Natural killer cell treated with Interleukin-12 subunit alpha and Interleukin-12 subunit beta and Interleukin-15 and Interleukin-18, amount 100 ng/mL, for 72 hours (primary cell): Measurements from ENCODE around the gene PAX2. TPM values are rescaled to one million over a fixed set of nuclear protein-coding genes. Genes with fewer than 3 reads are reported as not detected.

ENCODE experiments used
- ATAC-seq, 2 donors: fragments of 150-1000 bp; cut with Tn5 transposase in 1 of 2; sonication (Bioruptor Pico), chemical (Tn5 transposase) in 1 of 2; 2 replicates each; pipeline ENCODE4 v1.10.0; 2021
- DNase-seq: peaks from one replicate; pipeline ENCODE4 v3.0.0; 2022; ENCODE audit warnings: low spot score
- H3K27ac Mint-ChIP-seq, 2 donors: 1 replicate in 1 of 2; 2 replicates in 1 of 2; pipeline ENCODE4 v1.8.0; 2022; ENCODE audit warnings: mixed read lengths in 2 of 2, mild to moderate bottlenecking in 1 of 2, moderate library complexity in 1 of 2
- H3K27me3 Mint-ChIP-seq, 2 donors: 1 replicate in 1 of 2; 2 replicates in 1 of 2; pipeline ENCODE4 v1.8.0; 2022; ENCODE audit warnings: mixed read lengths in 2 of 2
- H3K36me3 Mint-ChIP-seq: one replicate; pipeline ENCODE4 v1.8.0; 2022; ENCODE audit warnings: mixed read lengths
- H3K4me1 Mint-ChIP-seq, 2 donors: 1 replicate in 1 of 2; 2 replicates in 1 of 2; pipeline ENCODE4 v1.8.0; 2022; ENCODE audit warnings: low read depth in 2 of 2, mixed read lengths in 2 of 2, mild to moderate bottlenecking in 1 of 2
- H3K4me3 Mint-ChIP-seq: one replicate; pipeline ENCODE4 v1.8.0; 2022; ENCODE audit warnings: mixed read lengths
- H3K9me3 Mint-ChIP-seq: 2 replicates; pipeline ENCODE4 v1.8.0; 2022; ENCODE audit warnings: mixed read lengths
- total RNA-seq, 2 donors: library from RNA; stranded (reverse); gene quantifications; one replicate each; pipeline ENCODE4 v1.2.3, GENCODE V29; 2022

PAX2 gene
- total RNA-seq, 2 donors from 2014 or later = not detected

DNA sequence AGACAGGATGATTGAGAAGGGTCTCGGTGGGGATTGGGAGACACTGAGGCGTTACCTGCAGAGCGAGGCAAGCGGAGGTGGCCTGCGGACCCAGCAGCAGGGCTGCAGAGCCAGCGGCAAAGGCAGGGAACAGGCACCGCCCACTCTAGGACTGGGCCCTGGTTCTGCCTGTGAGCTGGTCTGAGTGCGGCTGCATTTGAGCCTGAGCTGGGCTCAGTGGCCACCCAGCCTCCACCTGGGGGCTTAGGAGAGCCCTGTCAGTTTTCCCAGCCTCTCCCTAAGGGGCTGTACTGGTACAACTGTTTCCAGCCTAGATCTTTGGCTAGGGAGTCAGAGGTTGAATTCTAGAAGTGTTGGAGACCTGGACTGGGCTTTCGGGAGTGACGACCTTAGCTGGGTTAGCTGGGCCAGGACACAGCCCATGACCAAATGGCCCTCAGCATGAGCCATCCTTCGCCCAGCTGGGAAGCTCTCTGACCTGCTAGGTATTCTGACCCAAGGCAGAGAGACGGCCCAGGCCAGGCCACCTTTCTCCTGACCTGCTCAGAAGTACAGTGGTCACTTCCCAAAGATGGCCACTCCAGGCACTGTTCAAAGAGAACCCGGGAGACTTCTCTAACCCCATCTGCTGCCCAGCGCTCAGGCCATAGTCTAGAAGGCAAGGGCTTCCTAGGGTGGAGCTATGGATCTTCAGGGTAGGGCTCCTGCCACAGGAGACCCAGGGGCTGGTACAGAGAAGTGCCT is 64.9 kb downstream of the PAX2 start:
- H3K27me3 Mint-ChIP-seq = peaks cover 35 to 43% of the 10 kb centered on the region in 2 donors
- H3K9me3 Mint-ChIP-seq = no peaks in the 10 kb centered on the region
- ATAC-seq = no peak
- H3K4me1 Mint-ChIP-seq = peaks cover 0 to 3% of the 10 kb centered on the region in 2 donors
- H3K36me3 Mint-ChIP-seq = no peaks in the 10 kb centered on the region
- no peak overlapping the region for H3K4me3 Mint-ChIP-seq
- DNase-seq = no peak
- no peak overlapping the region for H3K27ac Mint-ChIP-seq

DNA sequence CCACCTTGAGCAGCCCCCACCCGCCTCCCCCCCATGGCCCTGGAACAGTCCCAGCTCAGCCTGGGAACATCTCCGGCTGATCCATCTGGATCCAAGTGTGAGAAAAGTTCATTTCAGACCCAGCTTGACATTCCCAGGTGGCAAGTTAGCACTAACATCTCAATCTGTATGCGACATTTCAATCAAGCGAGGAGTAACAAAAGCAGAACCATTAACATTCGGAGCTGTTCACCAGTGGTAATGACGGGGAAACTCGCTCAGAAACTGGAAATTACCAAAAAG is 65.4 kb downstream of the PAX2 start:
- Mint-ChIP-seq H3K27ac (no peak overlapping the region), H3K27me3 (peaks cover 35 to 40% of the 10 kb centered on the region in 2 donors), H3K9me3 (no peaks in the 10 kb centered on the region), H3K4me1 (peaks cover 0 to 3% of the 10 kb centered on the region in 2 donors), H3K36me3 (no peaks in the 10 kb centered on the region), H3K4me3 (no peak overlapping the region)
- DNase-seq (no peak), ATAC-seq (no peak)

DNA sequence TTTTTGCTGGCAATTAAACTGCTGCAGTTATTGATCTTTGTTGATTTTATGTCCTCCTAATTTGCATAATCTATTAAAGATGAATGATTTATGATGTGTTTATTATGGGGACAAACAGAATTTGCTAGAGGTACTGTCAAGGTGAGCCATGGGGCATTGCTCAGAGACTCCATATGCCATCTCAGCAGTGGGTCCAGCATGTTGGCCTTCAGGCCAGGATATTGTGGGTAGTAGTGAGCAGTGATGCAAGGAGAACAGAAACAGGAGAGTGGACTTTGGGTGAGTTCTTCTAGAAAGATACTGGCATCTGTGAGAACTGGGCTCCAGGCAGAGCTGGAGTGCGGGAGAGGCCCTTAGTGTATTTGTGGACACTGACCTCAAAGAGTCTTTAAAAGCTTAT is 65.9 kb downstream of the PAX2 start:
- ATAC-seq = no peak
- Mint-ChIP-seq H3K4me3 (no peak overlapping the region), H3K9me3 (no peaks in the 10 kb centered on the region), H3K36me3 (no peaks in the 10 kb centered on the region), H3K27me3 (peaks cover 35 to 37% of the 10 kb centered on the region in 2 donors), H3K27ac (no peak overlapping the region), H3K4me1 (peaks cover 0 to 3% of the 10 kb centered on the region in 2 donors)
- no peak for DNase-seq

DNA sequence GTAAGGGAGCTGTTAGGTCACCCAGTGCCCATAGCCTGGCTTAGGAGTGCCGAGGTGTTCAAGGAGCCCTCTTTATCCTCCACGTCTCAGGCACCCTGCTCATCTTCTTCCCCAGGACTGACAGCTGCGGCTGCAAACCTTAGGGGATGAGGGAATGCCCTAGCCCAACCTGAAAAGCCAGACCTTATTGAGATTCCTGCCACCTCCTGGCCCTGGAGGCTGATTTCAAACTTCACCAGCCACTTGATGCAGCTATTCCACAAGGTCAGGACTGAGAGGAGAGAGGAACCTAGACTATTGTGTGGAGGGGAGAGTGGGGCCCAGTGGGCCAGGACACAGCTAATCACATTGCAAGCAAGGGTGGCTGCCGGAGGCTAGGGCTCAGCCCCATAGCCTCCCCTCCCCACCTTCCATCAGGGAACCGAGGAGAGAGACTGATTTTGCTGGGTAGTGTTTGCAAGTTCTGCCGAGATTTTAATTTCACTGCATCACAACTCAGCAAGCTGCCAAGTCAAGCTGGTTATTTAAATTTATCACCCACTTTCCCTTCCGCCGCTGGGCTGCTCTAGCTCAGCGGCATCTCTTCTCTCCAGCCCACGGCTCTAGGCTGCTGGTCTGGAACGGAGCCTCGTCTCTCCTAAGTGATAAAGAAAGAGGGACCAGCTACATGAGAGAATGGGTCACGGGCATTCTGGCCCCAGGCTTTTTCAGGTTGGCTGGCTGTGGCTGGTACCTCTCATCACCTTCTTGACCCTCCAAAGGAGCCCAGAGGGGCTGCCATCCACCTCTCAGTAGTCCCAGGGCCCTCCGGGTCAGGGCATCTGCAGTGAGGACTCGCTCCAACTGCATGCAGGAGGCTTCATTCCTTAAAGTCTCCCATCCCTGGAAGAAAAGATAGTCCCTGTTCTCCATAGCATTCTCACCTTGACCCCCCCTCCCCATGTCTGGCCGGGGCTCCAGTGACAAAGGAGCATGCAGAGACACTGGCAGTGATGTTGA is 66.7 kb downstream of the PAX2 start:
- DNase-seq = no peak
- H3K36me3 Mint-ChIP-seq = no peaks in the 10 kb centered on the region

DNA sequence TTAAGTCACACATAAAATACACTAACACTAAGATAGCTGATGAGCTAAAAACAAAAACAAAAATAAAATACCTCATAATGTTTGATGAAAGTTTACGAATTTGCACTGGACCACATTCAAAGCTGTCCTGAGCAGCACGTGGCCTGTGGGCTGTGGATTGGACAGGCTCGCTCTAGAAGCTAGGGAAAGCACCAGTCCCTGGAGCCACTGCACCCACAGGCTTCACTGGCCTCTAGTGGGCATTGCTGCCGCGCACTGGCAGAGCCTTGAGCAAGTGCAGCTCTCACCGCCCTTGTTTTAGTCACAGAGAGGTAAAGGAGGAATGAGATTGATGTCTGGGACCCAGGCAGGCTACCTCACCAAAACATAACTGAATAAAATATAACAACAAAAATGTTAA is 67.6 kb downstream of the PAX2 start:
- Mint-ChIP-seq H3K27me3 (peaks cover 27 to 28% of the 10 kb centered on the region in 2 donors), H3K9me3 (no peaks in the 10 kb centered on the region), H3K36me3 (no peaks in the 10 kb centered on the region), H3K4me3 (no peak overlapping the region), H3K4me1 (no peaks in the 10 kb centered on the region), H3K27ac (no peak overlapping the region)
- DNase-seq = no peak
- ATAC-seq = no peak

More for the DNA sequence above, 66.7 kb downstream of the PAX2 start:
- Mint-ChIP-seq H3K4me1 (peaks cover 0 to 3% of the 10 kb centered on the region in 2 donors), H3K27ac (no peak overlapping the region), H3K27me3 (peaks cover 34 to 35% of the 10 kb centered on the region in 2 donors), H3K4me3 (no peak overlapping the region), H3K9me3 (no peaks in the 10 kb centered on the region)
- no peak for ATAC-seq

DNA sequence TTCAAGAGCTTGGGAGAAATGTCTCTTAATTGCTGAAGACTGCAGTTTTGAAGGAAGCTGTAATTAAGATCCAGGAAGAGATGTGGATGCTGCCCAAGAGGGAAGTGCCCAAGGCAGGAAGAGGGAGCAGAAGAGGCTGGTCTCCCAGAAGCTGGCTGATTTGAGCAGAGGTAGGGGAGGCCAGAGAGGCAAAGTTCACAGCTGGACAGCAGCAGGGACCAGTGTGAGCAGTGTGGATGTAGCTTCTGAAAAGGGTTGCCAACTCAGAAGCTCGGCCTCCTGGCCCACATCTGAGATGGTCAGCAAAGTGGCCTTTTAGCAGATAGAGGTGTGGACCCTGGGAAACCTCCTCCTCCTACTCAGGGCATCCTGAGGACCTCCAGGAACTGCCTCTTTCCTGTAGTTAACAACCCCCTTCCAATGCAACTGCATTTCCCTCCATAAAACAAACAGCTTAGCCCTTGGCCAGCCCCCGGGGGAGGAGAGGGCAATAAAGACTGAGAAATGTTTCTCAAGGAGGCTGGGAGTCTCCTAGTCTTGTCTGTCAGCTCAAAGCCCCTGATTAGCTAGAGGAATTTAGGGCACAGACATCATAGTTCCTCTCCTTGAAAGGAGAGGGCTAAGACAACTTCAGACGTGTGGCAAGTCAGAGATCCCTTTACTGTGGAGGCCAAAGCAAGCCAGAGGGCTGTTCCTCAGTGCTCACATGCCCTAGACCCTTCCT is 69.5 kb downstream of the PAX2 start:
- Mint-ChIP-seq H3K36me3 (no peaks in the 10 kb centered on the region), H3K27me3 (peaks cover 22 to 29% of the 10 kb centered on the region in 2 donors), H3K9me3 (no peaks in the 10 kb centered on the region), H3K4me3 (no peak overlapping the region), H3K4me1 (no peaks in the 10 kb centered on the region), H3K27ac (no peak overlapping the region)
- ATAC-seq = no peak
- no peak for DNase-seq

DNA sequence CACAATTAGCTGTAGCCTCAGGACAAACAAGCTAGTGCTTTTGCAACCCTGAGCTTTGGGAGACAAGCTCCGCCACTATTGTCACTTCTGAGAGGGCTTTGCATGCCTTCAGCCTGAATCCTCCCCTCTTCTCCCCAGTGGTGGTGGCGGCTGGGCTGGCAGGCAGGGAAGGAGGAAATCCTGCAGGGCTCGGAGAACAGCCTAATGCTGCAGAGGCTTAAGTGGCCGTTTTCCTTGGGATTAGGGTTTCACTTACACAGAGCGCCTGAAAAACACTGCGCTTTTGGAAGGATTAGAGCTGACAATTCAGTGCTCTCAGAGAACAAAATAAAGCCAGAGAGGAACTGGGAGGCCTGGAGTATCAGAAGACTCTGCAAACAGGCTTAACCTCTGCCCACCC is 71.3 kb downstream of the PAX2 start:
- DNase-seq = no peak
- Mint-ChIP-seq H3K27ac (no peak overlapping the region), H3K4me1 (no peaks in the 10 kb centered on the region), H3K4me3 (no peak overlapping the region), H3K36me3 (no peaks in the 10 kb centered on the region), H3K27me3 (peaks cover 25 to 37% of the 10 kb centered on the region in 2 donors), H3K9me3 (no peaks in the 10 kb centered on the region)
- no peak for ATAC-seq

DNA sequence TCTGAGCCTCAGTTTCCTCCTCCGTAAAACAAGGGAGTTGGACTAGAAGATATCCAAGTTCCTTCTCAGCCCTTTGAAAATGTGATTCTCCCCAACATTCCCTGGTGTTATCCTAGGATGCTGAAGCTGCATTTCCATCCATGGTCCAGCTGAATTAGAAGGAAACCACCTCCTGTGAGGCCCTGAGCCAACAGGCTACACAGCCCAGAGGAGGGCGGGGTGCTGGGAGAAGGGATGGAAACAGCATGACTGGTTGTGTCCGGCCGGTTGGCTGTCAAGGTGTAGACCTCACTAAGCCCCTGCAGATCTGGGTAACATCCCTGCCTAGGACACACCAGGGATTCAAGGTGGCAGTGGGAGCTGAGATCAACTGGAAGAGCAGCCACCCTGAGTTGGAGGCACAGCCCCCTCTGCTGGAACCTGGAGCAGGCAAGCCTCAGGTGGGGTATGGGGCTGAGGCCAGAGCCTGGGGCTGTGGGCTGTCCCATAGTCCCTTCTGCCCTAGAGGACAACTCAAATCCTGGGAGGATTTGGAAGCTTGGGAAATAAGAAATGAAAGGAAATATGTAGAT is 72.0 kb downstream of the PAX2 start:
- H3K27me3 Mint-ChIP-seq = peaks cover 26 to 41% of the 10 kb centered on the region in 2 donors
- H3K27ac Mint-ChIP-seq = no peak overlapping the region
- ATAC-seq (peak in 1 of 2 donors; percentile 18), DNase-seq (no peak)
- no peaks in the 10 kb centered on the region for H3K9me3 Mint-ChIP-seq
- H3K4me3 Mint-ChIP-seq = no peak overlapping the region
- no peaks in the 10 kb centered on the region for H3K4me1 Mint-ChIP-seq
- H3K36me3 Mint-ChIP-seq = no peaks in the 10 kb centered on the region

DNA sequence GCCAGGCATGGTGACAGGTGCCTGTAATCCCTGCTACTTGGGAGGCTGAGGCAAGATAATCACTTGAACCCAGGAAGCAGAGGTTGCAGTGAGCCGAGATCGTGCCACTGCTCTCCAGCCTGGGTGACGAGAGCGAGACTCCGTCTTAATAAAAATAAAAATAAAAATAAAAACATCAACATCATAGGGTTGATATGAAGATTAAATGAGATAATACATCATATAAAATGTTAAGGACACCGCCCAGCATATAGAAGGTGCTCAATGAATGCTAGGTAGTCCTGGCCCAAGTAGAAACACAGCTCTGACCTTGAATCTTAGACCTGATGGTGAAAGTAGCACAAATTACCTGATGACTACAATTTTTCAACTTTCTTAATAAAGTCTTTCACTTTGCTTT is 74.0 kb downstream of the PAX2 start:
- no peak overlapping the region for H3K4me3 Mint-ChIP-seq
- peaks cover 34 to 48% of the 10 kb centered on the region in 2 donors for H3K27me3 Mint-ChIP-seq

DNA sequence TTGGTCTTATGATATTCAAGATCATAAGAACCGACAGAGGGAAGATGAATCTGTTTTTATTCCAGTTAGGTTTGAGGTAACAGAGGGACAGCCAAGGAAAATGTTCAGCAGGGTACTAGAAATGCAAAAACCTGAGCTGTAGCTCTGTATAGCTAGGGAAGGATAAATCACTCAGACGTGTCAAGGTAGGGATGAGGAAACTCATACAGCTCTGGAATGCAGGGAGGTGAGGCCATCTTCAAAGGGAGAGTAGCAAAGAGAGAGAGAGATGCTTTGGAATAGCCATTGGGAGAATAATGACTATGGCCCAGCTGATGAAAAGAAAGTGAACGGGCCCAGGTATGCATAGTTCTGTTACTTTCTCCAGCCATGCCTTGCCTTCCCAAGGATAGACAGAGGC is 77.8 kb downstream of the PAX2 start:
- DNase-seq = no peak
- Mint-ChIP-seq H3K36me3 (no peaks in the 10 kb centered on the region), H3K27me3 (peaks cover 45 to 68% of the 10 kb centered on the region in 2 donors), H3K4me1 (peaks cover 4 to 7% of the 10 kb centered on the region in 2 donors), H3K27ac (no peak overlapping the region), H3K4me3 (no peak overlapping the region), H3K9me3 (no peaks in the 10 kb centered on the region)
- no peak for ATAC-seq

More for the DNA sequence above, 74.0 kb downstream of the PAX2 start:
- no peak for DNase-seq
- no peak for ATAC-seq
- no peaks in the 10 kb centered on the region for H3K4me1 Mint-ChIP-seq
- no peak overlapping the region for H3K27ac Mint-ChIP-seq
- H3K9me3 Mint-ChIP-seq = no peaks in the 10 kb centered on the region
- H3K36me3 Mint-ChIP-seq = no peaks in the 10 kb centered on the region

DNA sequence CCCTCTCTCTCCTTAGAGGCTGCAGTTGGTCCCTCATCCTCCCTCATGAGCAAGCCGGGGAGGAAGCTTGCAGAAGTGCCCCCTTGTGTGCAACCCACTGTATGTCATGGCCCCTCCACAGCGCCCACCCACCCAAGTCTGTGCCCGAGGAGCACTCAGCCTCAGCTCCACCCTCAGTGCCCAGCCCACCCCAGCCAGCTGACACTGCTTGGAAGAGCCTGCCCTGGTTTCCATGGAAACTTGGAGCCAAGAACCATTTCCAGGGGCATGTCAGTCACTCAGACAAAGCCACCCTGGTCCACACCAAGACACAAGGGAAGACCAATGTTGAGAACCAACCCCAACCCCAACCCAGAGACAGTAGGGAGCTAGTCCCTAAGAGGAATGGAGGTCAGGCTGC is 79.5 kb downstream of the PAX2 start:
- DNase-seq (no peak), ATAC-seq (no peak)
- Mint-ChIP-seq H3K36me3 (no peaks in the 10 kb centered on the region), H3K4me1 (peaks cover 14 to 17% of the 10 kb centered on the region in 2 donors), H3K27me3 (peaks cover 53 to 63% of the 10 kb centered on the region in 2 donors), H3K4me3 (peak overlapping the region; percentile 32), H3K9me3 (no peaks in the 10 kb centered on the region), H3K27ac (no peak overlapping the region)

DNA sequence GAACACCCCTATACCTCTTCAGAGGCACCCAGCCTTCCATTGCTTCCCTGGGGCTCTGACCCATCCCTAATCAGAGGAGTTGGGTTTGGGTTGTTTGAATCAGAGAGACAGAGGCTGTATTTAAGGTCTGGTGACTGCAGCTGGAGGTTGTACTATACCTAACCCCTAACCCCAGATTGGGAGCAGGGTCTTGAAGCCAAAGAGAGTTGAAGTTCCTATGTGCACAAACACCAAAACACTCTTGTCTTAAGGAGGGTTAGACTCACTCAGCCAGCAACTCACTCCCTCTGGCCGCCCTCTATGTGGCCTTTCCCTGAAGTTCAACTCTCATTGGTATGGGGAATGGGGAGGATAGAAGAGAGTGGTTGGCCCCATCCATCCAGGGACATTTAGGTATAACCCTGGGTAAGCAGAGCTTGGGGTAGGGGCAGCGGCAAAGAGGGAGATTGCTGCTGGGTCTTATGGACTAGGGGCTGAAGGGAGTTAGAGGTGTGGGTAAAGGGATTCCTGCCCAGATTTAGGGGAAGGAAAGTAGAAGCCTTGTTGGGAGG is 80.0 kb downstream of the PAX2 start:
- DNase-seq = no peak
- H3K27ac Mint-ChIP-seq = no peak overlapping the region
- H3K4me3 Mint-ChIP-seq = peak overlapping the region; percentile 32
- peaks cover 17 to 21% of the 10 kb centered on the region in 2 donors for H3K4me1 Mint-ChIP-seq
- no peaks in the 10 kb centered on the region for H3K9me3 Mint-ChIP-seq
- ATAC-seq = no peak
- peaks cover 54 to 58% of the 10 kb centered on the region in 2 donors for H3K27me3 Mint-ChIP-seq
- no peaks in the 10 kb centered on the region for H3K36me3 Mint-ChIP-seq

DNA sequence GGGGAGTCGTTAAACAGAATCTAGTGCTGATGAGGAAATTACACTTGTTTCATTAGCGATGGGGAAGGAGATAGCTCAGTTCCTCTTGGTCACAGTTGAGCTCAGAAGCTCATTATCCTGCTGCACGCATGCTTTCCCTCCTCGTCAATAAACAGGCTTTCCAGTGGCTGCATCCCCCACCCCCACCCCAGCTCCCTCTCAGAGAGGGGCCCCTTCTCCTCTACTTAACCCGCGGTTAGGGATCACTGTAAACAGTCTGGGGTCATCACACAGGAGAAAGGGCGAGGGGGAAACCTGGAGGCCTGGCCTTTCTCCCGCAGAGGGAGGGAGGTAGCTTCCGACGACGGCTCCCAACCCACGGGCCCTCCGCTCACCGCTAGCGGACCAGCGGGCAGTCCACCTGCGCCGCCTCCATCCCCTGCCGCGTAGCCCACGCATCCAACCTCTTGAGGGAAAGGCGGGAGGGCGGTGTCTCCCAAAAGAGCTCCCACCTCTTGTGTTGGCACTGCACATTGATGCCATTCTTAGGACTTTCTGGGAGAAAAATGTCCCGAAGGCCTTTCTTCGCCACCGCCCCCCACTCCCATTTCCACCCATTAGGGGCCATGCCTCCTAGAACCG is 80.8 kb downstream of the PAX2 start:
- Mint-ChIP-seq H3K4me1 (peaks cover 23 to 28% of the 10 kb centered on the region in 2 donors), H3K9me3 (no peaks in the 10 kb centered on the region), H3K4me3 (no peak overlapping the region), H3K27ac (no peak overlapping the region), H3K36me3 (no peaks in the 10 kb centered on the region), H3K27me3 (peaks cover 51 to 58% of the 10 kb centered on the region in 2 donors)
- ATAC-seq (no peak), DNase-seq (no peak)
